ENCODE measurements around the gene NAT8L. TPM values are rescaled to one million over a fixed set of nuclear protein-coding genes. Genes with fewer than 3 reads are reported as not detected.

Gene NAT8L
- total RNA-seq, 1 experiment from 2014 or later: 9.2 TPM

GRCh38 chr4:2074588-2074987, 15.5 kb downstream of the NAT8L start:
- no peak overlapping the region for H3K4me3 ChIP-seq (replicated peaks in 1 of 2; ENCODE audit: low read depth in 1 of 2, low read length in 2 of 2)
- no peak overlapping the region for H3K9ac ChIP-seq (ENCODE audit: low read length)
- ChIA-PET POLR2A (no interaction called here), CTCF (no interaction called here), RAD21 (ENCODE audit: low non-redundant PET in 1 of 2, low total read pairs in 2 of 2, uncharacterized antibody in 2 of 2, unreplicated experiment in 2 of 2) (no interaction called here)
- H4K20me1 ChIP-seq (ENCODE audit: insufficient read depth): no peaks in the 10 kb centered on the region
- H3K27me3 ChIP-seq (ENCODE audit: insufficient read depth, low read length): no peaks in the 10 kb centered on the region
- no peak overlapping the region for H3K4me2 ChIP-seq (ENCODE audit: low read length)
- no peak for TF ChIP-seq POLR2AphosphoS5 (IDR thresholded peaks at IDR 0.05; ENCODE audit: low read depth, low read length)
- TF ChIP-seq ELF1 (IDR thresholded peaks at IDR 0.05; ENCODE audit: borderline replicate concordance, low read depth): no peak
- no peak for TF ChIP-seq REST (IDR thresholded peaks at IDR 0.05; ENCODE audit: low read depth)
- no peak for TF ChIP-seq SRF (IDR thresholded peaks at IDR 0.05; ENCODE audit: low read depth)
- no peak for TF ChIP-seq CTCF (IDR thresholded peaks at IDR 0.05 in 2 of 3, conservative IDR thresholded peaks at IDR 0.05 in 1 of 3; ENCODE audit: borderline replicate concordance in 1 of 3, insufficient read depth in 1 of 3, low read depth in 2 of 3, low read length in 2 of 3)
- no peak for TF ChIP-seq ZBTB33 (IDR thresholded peaks at IDR 0.05; ENCODE audit: extremely low read depth, insufficient replicate concordance, low read length)
- TF ChIP-seq JUND (IDR thresholded peaks at IDR 0.05): no peak
- no peaks in the 10 kb centered on the region for H3K79me2 ChIP-seq (ENCODE audit: insufficient read depth, low read length)
- H3K9me2 ChIP-seq (ENCODE audit: insufficient read depth): no peaks in the 10 kb centered on the region
- BruUV-seq (replicated peaks): no TSS peak
- ATAC-seq: no peak
- peaks cover 8 to 17% of the 10 kb centered on the region in 2 experiments; a peak in 3 of 4 replicates for H3K4me1 ChIP-seq (ENCODE audit: control insufficient read depth in 1 of 2, insufficient read depth in 2 of 2, low read length in 2 of 2)
- no peak for DNase-seq (ENCODE audit: low read depth, low spot score)
- H3K27ac ChIP-seq (ENCODE audit: low read depth, low read length): no peak overlapping the region
- no peak overlapping the region for H2AFZ ChIP-seq (ENCODE audit: low read depth, low read length, poor library complexity, severe bottlenecking)
- no peaks in the 10 kb centered on the region for H3K9me3 ChIP-seq (ENCODE audit: control insufficient read depth in 1 of 2, insufficient read depth in 1 of 2, low read depth in 1 of 2, low read length in 2 of 2)
- no peaks in the 10 kb centered on the region for H3K36me3 ChIP-seq (ENCODE audit: control insufficient read depth in 1 of 2, insufficient read depth in 2 of 2, low read length in 2 of 2)
- intact Hi-C loops (cut with micrococcal nuclease): no loop called here
